A673 (cell line): ENCODE measurements around the gene RNF141. TPM values are rescaled to one million over a fixed set of nuclear protein-coding genes. Genes with fewer than 3 reads are reported as not detected.

Experiments
- BruUV-seq: library from RNA; stranded (reverse); fragments of 400-500 nt; replicated peaks from 2 replicates; lab custom pipeline; 2021; lab: Mats Ljungman, UMichigan
- CTCF ChIA-PET: fragments of 300-600 bp; sonication (Branson Sonifier 250); formaldehyde crosslinking; loops from one replicate; lab custom pipeline; 2022; ENCODE audit warnings: antibody characterized with exemption; lab: Charles Lee
- POLR2A ChIA-PET: fragments of 300-600 bp; sonication (Branson Sonifier 250); formaldehyde crosslinking; loops from one replicate; lab custom pipeline; 2022; ENCODE audit warnings: antibody characterized with exemption; ENCODE audit not compliant: low non-redundant PET; lab: Charles Lee
- DNase-seq: peaks from one replicate; pipeline ENCODE4 v3.0.0-alpha.2; 2015; ENCODE audit warnings: low spot score
- H3K27ac ChIP-seq: fragments of 200-600 bp; sonication (generic); 2 replicates; pipeline ENCODE4 v1.5.1; 2016; ENCODE audit warnings: mixed run types, low read depth, mild to moderate bottlenecking, mixed read lengths, antibody characterized with exemption, low read length; ENCODE audit not compliant: poor library complexity, severe bottlenecking
- H3K27me3 ChIP-seq: fragments of 200-600 bp; sonication (generic); replicated peaks from 2 replicates; pipeline ENCODE4 v1.6.1; 2017; ENCODE audit warnings: mixed run types, low read depth, mild to moderate bottlenecking, mixed read lengths, antibody characterized with exemption, low read length; ENCODE audit not compliant: insufficient read depth, poor library complexity
- H3K36me3 ChIP-seq: fragments of 200-600 bp; sonication (generic); 2 replicates; pipeline ENCODE4 v1.6.1; 2016; ENCODE audit warnings: mixed run types, mild to moderate bottlenecking, mixed read lengths, antibody characterized with exemption, low read length; ENCODE audit not compliant: insufficient read depth, poor library complexity, severe bottlenecking
- H3K4me1 ChIP-seq: fragments of 200-600 bp; sonication (generic); 2 replicates; pipeline ENCODE4 v1.6.1; 2017; ENCODE audit warnings: mixed run types, mild to moderate bottlenecking, mixed read lengths, antibody characterized with exemption, low read length; ENCODE audit not compliant: insufficient read depth, poor library complexity, severe bottlenecking
- H3K4me3 ChIP-seq: fragments of 200-600 bp; sonication (generic); 2 replicates; pipeline ENCODE4 v1.5.1; 2016; ENCODE audit warnings: low read depth, mixed run types, mild to moderate bottlenecking, mixed read lengths, low read length; ENCODE audit not compliant: poor library complexity, severe bottlenecking
- H3K9me3 ChIP-seq: fragments of 200-600 bp; sonication (generic); 2 replicates; pipeline ENCODE4 v1.6.1; 2016; ENCODE audit warnings: mixed run types, low read depth, mild to moderate bottlenecking, mixed read lengths, antibody characterized with exemption, low read length; ENCODE audit not compliant: poor library complexity, severe bottlenecking
- CTCF ChIP-seq: fragments of 300-800, 200-600 bp; sonication (generic); conservative IDR thresholded peaks from 2 replicates; pipeline ENCODE4 v1.5.1; 2017; ENCODE audit warnings: low read depth, mild to moderate bottlenecking, antibody characterized with exemption, low read length, moderate library complexity, mixed read lengths
- EZH2 ChIP-seq: fragments of 200-600 bp; sonication (generic); IDR thresholded peaks from 2 replicates; pipeline ENCODE4 v1.6.1; 2017; ENCODE audit warnings: borderline replicate concordance, low read depth, mild to moderate bottlenecking, mixed read lengths, antibody characterized with exemption, low read length; ENCODE audit not compliant: poor library complexity, severe bottlenecking
- intact Hi-C: fragments of 100-400 bp; cut with micrococcal nuclease; formaldehyde crosslinking; loops from one replicate; pipeline ENCODE4 v1.10.0; 2022; ENCODE audit not compliant: unreplicated experiment
- total RNA-seq: library from RNA; stranded (reverse); gene quantifications from 2 replicates; pipeline ENCODE4 v1.2.3, GENCODE V29; 2021

RNF141 gene
- total RNA-seq, 1 experiment from 2014 or later: 36.4 TPM

DNA sequence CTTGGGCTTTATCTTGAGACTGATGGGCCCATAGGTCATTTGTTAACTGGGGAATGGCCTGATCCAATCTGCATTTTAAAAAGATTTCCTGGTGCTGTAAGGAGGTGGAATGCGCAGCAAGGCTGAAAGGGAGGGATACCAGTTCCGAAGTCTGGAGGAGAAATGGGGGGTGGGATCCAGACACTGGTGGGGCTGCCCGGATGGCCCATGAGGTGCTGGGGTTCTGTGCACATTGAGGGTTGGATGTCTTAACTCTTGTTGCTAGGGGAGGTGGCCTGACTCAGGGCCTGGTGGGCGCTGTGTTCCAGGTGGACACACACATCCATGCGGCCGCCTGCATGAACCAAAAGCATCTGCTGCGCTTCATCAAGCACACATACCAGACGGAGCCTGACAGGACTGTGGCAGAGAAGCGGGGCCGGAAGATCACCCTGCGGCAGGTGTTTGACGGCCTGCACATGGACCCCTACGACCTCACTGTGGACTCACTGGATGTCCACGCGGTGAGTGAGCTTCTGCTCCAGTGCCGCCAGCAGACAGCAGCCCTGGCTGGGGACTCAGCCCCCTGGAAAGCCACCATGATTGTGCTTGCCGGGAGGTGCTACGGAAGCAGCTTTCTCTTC is 47.8 kb downstream of the RNF141 start:
- Histone ChIP-seq H3K4me1 (no peaks in the 10 kb centered on the region), H3K4me3 (no peak overlapping the region), H3K9me3 (no peaks in the 10 kb centered on the region), H3K36me3 (no peaks in the 10 kb centered on the region), H3K27ac (no peak overlapping the region), H3K27me3 (no peaks in the 10 kb centered on the region)
- no TSS peak for BruUV-seq
- DNase-seq: no peak
- intact Hi-C loops: no loop called here
- TF ChIP-seq CTCF (no peak), EZH2 (no peak)
- ChIA-PET CTCF (no interaction called here), POLR2A (no interaction called here)

GRCh38 chr11:10492084-10492483 is 48.9 kb downstream of the RNF141 start:
- Histone ChIP-seq H3K36me3 (no peaks in the 10 kb centered on the region), H3K27ac (no peak overlapping the region), H3K27me3 (no peaks in the 10 kb centered on the region), H3K4me3 (no peak overlapping the region), H3K4me1 (no peaks in the 10 kb centered on the region), H3K9me3 (no peaks in the 10 kb centered on the region)
- intact Hi-C loops: no loop called here
- no peak for TF ChIP-seq EZH2
- TF ChIP-seq CTCF: no peak
- ChIA-PET POLR2A (no interaction called here), CTCF (no interaction called here)
- DNase-seq: no peak
- BruUV-seq: no TSS peak

GRCh38 chr11:10490398-10491241 is 50.4 kb downstream of the RNF141 start:
- Histone ChIP-seq H3K27me3 (no peaks in the 10 kb centered on the region), H3K36me3 (no peaks in the 10 kb centered on the region), H3K27ac (no peak overlapping the region), H3K4me1 (no peaks in the 10 kb centered on the region), H3K4me3 (no peak overlapping the region), H3K9me3 (no peaks in the 10 kb centered on the region)
- DNase-seq: no peak
- no TSS peak for BruUV-seq
- POLR2A ChIA-PET: no interaction called here
- CTCF ChIA-PET: no interaction called here
- intact Hi-C loops: no loop called here
- TF ChIP-seq EZH2: no peak
- TF ChIP-seq CTCF: no peak
